Measurements from ENCODE around the gene SPATA24.

DNA sequence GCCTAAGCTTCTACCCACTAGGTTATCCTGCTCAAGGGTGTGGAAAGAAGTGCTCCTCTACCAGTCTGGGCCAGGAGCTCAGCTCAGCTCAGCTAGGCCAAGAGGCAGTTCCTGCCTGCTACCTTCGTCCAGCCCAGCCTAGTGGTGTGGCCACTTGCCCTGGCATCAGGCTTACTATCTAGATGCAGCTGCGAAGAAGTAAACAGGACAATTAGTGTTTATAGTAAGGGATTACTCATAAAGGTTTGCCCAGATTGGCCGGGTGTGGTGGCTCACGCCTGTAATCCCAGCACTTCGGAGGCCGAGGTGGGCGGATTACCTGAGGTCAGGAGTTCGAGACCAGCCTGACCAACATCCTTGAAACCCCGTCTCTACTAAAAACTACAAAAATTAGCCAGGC, 12.8 kb upstream of the SPATA24 start:
- TF ChIP-seq, protein P1, sequence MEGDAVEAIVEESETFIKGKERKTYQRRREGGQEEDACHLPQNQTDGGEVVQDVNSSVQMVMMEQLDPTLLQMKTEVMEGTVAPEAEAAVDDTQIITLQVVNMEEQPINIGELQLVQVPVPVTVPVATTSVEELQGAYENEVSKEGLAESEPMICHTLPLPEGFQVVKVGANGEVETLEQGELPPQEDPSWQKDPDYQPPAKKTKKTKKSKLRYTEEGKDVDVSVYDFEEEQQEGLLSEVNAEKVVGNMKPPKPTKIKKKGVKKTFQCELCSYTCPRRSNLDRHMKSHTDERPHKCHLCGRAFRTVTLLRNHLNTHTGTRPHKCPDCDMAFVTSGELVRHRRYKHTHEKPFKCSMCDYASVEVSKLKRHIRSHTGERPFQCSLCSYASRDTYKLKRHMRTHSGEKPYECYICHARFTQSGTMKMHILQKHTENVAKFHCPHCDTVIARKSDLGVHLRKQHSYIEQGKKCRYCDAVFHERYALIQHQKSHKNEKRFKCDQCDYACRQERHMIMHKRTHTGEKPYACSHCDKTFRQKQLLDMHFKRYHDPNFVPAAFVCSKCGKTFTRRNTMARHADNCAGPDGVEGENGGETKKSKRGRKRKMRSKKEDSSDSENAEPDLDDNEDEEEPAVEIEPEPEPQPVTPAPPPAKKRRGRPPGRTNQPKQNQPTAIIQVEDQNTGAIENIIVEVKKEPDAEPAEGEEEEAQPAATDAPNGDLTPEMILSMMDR (conservative IDR thresholded peaks at IDR 0.05; ENCODE audit: low read depth, low read length), result no peak
- TF ChIP-seq EZH2 (IDR thresholded peaks at IDR 0.05; ENCODE audit: low read length, unreplicated experiment), result no peak
